ENCODE measurements around the gene GALNT13.

The GALNT13 gene

GRCh38 chr2:154203206-154203605, 331.5 kb downstream of the GALNT13 start:
- TF ChIP-seq, protein P1, sequence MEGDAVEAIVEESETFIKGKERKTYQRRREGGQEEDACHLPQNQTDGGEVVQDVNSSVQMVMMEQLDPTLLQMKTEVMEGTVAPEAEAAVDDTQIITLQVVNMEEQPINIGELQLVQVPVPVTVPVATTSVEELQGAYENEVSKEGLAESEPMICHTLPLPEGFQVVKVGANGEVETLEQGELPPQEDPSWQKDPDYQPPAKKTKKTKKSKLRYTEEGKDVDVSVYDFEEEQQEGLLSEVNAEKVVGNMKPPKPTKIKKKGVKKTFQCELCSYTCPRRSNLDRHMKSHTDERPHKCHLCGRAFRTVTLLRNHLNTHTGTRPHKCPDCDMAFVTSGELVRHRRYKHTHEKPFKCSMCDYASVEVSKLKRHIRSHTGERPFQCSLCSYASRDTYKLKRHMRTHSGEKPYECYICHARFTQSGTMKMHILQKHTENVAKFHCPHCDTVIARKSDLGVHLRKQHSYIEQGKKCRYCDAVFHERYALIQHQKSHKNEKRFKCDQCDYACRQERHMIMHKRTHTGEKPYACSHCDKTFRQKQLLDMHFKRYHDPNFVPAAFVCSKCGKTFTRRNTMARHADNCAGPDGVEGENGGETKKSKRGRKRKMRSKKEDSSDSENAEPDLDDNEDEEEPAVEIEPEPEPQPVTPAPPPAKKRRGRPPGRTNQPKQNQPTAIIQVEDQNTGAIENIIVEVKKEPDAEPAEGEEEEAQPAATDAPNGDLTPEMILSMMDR (IDR thresholded peaks at IDR 0.05; ENCODE audit: low read depth, low read length, missing control alignments) = no peak
- no peak overlapping the region for H3K4me3 ChIP-seq (ENCODE audit: low read depth, low read length)
- DNase-seq (ENCODE audit: low read depth) = no peak
- in situ Hi-C loops (cut with HindIII; ENCODE audit: low sequenced_read_pairs) = no loop called here

DNA sequence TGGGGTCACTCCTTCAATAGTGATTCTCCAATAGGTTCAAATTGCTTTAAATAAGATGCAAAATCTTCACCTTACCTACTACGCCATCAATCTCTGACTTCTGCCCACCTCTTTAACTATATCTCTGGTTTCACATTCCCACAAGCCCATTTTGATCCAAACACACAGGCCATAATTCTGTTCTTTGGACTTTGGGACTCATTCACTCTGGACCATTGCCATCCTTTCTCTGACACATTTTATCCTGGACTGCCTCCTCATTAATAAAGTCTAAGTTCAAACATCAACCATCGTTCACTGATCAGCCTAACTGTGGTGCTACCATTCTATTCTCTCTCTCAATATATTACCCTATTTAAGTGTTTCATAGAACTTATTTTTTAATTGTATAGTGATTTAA, 332.2 kb downstream of the GALNT13 start:
- in situ Hi-C loops (cut with HindIII; ENCODE audit: low sequenced_read_pairs) = no loop called here
- TF ChIP-seq, protein P1 (IDR thresholded peaks at IDR 0.05; ENCODE audit: low read depth, low read length, missing control alignments) = no peak
- no peak overlapping the region for H3K4me3 ChIP-seq (ENCODE audit: low read depth, low read length)
- DNase-seq (ENCODE audit: low read depth) = no peak

DNA sequence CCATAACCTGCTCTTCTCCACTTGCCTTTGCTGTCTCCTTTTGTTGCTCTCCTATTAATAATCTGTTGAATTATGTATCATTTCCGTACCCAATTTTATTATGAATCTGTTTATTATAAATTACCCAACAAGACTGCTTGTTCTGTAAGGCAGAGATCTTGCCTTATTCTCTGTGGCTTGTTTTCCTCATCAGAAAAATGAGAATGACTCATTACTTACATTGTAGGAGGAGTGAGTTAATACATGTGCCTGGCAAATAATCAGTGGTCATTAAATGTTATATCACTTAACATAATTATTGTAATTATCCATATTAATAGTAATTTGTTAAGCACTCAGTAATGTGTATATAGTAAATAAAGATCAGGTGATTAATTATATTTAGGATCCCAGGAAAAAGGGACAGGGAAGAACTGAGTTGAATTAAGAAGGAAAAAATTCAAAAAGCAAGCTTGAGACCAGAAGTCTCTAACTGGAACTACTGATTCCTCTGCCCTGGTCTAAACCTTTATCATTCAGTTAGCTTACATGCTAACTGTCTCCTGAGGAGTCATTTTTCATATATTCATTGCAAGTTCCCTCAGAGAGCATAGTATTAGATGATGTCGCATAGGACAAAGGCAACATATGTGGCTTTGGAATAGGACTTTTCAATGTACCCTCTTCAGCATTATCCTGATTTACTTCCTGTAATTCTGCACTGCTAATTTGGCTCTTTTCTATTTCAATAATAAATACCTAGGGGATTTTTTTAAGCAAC, 335.7 kb downstream of the GALNT13 start:
- no peak for DNase-seq (ENCODE audit: low read depth)
- TF ChIP-seq, protein P1 (IDR thresholded peaks at IDR 0.05; ENCODE audit: low read depth, low read length, missing control alignments) = no peak
- in situ Hi-C loops (cut with HindIII; ENCODE audit: low sequenced_read_pairs) = no loop called here
- H3K4me3 ChIP-seq (ENCODE audit: low read depth, low read length) = no peak overlapping the region

DNA sequence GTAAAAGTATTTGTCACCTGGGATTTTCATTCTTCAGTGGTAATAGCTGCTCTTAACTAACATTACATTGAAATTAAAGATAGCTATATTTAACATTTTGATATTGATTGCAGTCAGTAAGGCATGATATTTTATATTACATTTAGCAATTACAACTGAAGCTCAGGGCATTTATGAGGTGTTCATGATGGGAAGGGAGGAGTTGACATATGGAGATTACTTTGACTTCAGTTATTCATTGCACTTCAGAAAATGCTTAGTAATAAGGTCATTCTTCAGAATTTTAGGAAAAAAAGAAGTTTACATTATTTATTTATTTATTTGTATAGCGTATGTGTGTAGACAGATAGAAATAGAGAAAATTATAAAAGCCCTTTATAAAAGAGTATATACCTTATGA, 352.0 kb downstream of the GALNT13 start:
- DNase-seq (ENCODE audit: low read depth) = no peak
- TF ChIP-seq, protein P1 (IDR thresholded peaks at IDR 0.05; ENCODE audit: low read depth, low read length, missing control alignments) = no peak
- H3K4me3 ChIP-seq (ENCODE audit: low read depth, low read length) = no peak overlapping the region
- in situ Hi-C loops (cut with HindIII; ENCODE audit: low sequenced_read_pairs) = no loop called here

- in situ Hi-C loops (cut with HindIII; ENCODE audit: low sequenced_read_pairs) = no loop called here
- TF ChIP-seq, protein P1 (IDR thresholded peaks at IDR 0.05; ENCODE audit: low read depth, low read length, missing control alignments) = no peak
- no peak overlapping the region for H3K4me3 ChIP-seq (ENCODE audit: low read depth, low read length)
- DNase-seq (ENCODE audit: low read depth) = no peak
These were observed 355.2 kb downstream of the GALNT13 start for GRCh38 chr2:154226931-154227330.

DNA sequence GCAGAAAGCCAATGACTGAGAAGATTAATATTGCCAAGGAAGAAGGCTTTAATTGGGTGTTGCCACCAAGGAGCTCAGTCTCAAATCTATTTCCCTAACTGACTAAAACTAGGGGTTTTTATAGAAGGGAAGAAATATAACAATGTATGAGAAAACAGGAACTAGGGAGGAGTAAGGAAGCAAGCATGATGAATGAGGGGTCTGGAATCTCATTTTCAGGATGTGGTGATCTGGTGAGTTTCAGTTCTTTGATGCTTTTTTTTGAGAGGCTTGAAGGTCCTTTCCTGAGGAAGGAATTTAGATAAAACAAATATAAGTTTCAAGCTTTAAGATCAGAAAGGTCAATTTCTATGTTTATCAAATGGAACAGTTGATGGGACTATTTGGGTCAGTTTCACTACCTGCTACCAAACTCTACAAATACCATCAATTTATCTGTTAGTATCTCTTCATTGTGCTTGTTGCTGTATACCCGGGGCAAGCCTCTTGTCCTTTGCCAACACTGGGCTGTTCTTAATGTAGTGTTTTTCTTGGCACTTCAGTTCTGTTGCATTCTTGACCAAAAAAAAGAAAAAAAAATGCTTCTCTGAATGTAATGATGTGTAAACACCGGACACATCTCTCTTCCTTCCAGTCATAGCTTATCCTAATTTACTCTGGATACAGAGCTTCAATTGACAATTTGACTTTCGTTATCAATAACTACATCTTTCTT, 357.0 kb downstream of the GALNT13 start:
- in situ Hi-C loops (cut with HindIII; ENCODE audit: low sequenced_read_pairs) = no loop called here
- H3K4me3 ChIP-seq (ENCODE audit: low read depth, low read length) = no peak overlapping the region
- TF ChIP-seq, protein P1 (IDR thresholded peaks at IDR 0.05; ENCODE audit: low read depth, low read length, missing control alignments) = no peak
- no peak for DNase-seq (ENCODE audit: low read depth)

Measured in astrocyte of the cerebellum (primary cell).